Skeletal muscle tissue (tissue), 4 donors: ENCODE measurements around the gene RAB7A. TPM values are rescaled to one million over a fixed set of nuclear protein-coding genes. Genes with fewer than 3 reads are reported as not detected.
"Not testable (repeated sequence)": the region's sequence is repeated elsewhere in the genome, so short reads cannot be mapped to it uniquely, and the experiment has no call there.

Experiments used
- H3K27ac ChIP-seq: one replicate; pipeline ENCODE4 v1.7.0; 2013; ENCODE audit warnings: mild to moderate bottlenecking, low read depth, low read length, inconsistent platforms
- H3K27me3 ChIP-seq, 3 donors: one replicate each; pipeline ENCODE4 v1.7.0; 2013; ENCODE audit warnings: low read length in 3 of 3; ENCODE audit not compliant: control insufficient read depth in 3 of 3, insufficient read depth in 3 of 3
- H3K36me3 ChIP-seq, 3 donors: one replicate each; pipeline ENCODE4 v1.7.0; 2013; ENCODE audit warnings: low read length in 3 of 3; ENCODE audit not compliant: control insufficient read depth in 3 of 3, insufficient read depth in 3 of 3
- H3K4me1 ChIP-seq, 3 donors: one replicate each; pipeline ENCODE4 v1.7.0; 2013; ENCODE audit warnings: low read length in 3 of 3, mild to moderate bottlenecking in 3 of 3; ENCODE audit not compliant: control insufficient read depth in 3 of 3, insufficient read depth in 3 of 3
- H3K4me3 ChIP-seq, 3 donors: one replicate each; pipeline ENCODE4 v1.7.0; 2013; ENCODE audit warnings: low read length in 3 of 3
- H3K9ac ChIP-seq, 3 donors: one replicate each; pipeline ENCODE4 v1.7.0; 2013; ENCODE audit warnings: low read length in 3 of 3, mild to moderate bottlenecking in 3 of 3, moderate library complexity in 2 of 3, low read depth in 1 of 3
- H3K9me3 ChIP-seq, 3 donors: one replicate each; pipeline ENCODE4 v1.7.0; 2013; ENCODE audit warnings: low read length in 3 of 3; ENCODE audit not compliant: control insufficient read depth in 3 of 3
- total RNA-seq: library from RNA; depleted of rRNA; stranded (reverse); fragments of >200 nt; gene quantifications from one replicate; pipeline ENCODE4 v1.2.3, GENCODE V29; 2014
- donor health status: Osteomylitis.

The RAB7A gene
- total RNA-seq, 1 donor from 2014 or later: 37.1 TPM

- peaks cover 0 to 6% (median under 1%) of the 10 kb centered on the region in 3 donors for H3K36me3 ChIP-seq
- peaks cover 17 to 41% (median 24%) of the 10 kb centered on the region in 3 donors for H3K4me1 ChIP-seq
- no peaks in the 10 kb centered on the region for H3K9me3 ChIP-seq
- H3K27ac ChIP-seq: no peak overlapping the region
- H3K27me3 ChIP-seq: no peaks in the 10 kb centered on the region
- no peak overlapping the region for H3K4me3 ChIP-seq
- no peak overlapping the region for H3K9ac ChIP-seq
Measured at GRCh38 chr3:128748557-128748956, 22.6 kb downstream of the RAB7A start.

- Histone ChIP-seq H3K9me3 (no peaks in the 10 kb centered on the region), H3K27ac (no peak overlapping the region), H3K9ac (no peak overlapping the region), H3K36me3 (peaks cover 0 to 6% (median 0%) of the 10 kb centered on the region in 3 donors), H3K4me1 (peaks cover 21 to 45% (median 25%) of the 10 kb centered on the region in 3 donors), H3K27me3 (no peaks in the 10 kb centered on the region), H3K4me3 (no peak overlapping the region)
Measured at GRCh38 chr3:128749035-128749434, 23.1 kb downstream of the RAB7A start.

DNA sequence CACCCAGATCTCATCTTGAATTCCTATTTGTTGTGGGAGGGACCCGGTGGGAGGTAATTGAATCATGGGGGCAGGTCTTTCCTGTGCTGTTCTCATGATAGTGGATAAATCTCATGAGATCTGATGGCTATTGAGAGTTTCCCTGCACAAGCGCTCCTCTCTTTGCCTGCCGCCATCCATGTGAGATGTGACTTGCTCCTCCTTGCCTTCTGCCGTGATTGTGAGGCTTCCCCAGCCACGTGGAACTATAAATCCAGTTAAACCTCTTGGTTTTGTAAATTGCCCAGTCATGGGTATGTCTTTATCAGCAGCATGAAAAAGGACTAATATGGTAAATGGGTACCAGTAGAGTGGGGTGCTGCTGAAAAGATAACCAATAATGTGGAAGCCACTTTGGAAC, 23.6 kb downstream of the RAB7A start:
- not testable (repeated sequence) for H3K27ac ChIP-seq, H3K4me3 ChIP-seq, H3K9ac ChIP-seq, H3K9me3 ChIP-seq, H3K36me3 ChIP-seq, H3K27me3 ChIP-seq
- peaks cover 21 to 45% (median 25%) of the 10 kb centered on the region in 3 donors for H3K4me1 ChIP-seq

DNA sequence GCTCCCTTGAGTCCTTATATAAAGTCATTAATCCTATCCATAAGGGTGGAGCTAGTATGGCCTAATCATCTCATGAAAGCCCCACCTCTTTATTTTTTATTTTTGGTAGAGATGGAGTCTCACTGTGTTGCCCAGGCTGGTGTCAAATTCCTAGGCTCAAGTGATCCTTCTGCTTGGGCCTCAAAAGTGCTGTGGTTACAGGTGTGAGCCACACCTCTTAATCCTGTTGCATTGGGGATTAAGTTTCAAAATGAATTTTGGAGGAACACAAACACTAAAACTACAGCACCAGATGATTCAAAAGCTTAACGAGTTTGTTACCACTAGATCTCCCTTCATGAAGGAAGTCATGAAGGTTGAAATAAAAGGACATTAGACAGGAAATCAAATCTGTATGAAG, 27.7 kb downstream of the RAB7A start:
- Histone ChIP-seq H3K4me3 (no peak overlapping the region), H3K4me1 (peaks cover 14 to 29% (median 15%) of the 10 kb centered on the region in 3 donors), H3K36me3 (no peaks in the 10 kb centered on the region), H3K9ac (no peak overlapping the region), H3K27me3 (no peaks in the 10 kb centered on the region), H3K9me3 (no peaks in the 10 kb centered on the region), H3K27ac (no peak overlapping the region)

DNA sequence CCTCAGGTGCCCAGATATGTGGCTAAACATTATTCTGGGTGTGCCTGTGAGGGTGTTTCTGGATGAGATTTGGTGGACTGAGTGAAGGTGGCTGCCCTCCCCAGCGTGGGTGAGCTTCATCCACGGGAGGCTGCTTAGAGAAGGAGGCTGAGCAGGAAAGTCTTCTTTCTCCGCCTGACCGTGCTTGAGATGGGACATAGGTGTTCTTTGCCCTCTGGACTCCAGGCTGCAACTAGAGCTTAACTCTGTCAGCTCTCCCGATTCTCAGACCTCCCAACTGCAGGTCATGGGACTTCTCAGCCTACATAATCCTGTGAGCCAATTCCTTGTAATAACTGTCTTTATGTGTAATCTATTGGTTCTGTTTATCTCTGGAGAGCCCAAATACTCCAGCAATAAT, 34.1 kb downstream of the RAB7A start:
- Histone ChIP-seq H3K9me3 (no peaks in the 10 kb centered on the region), H3K27ac (peak overlapping the region; percentile 85), H3K4me1 (peaks cover 42 to 48% (median 45%) of the 10 kb centered on the region in 3 donors), H3K36me3 (peaks cover 0 to 3% (median 0%) of the 10 kb centered on the region in 3 donors), H3K27me3 (no peaks in the 10 kb centered on the region), H3K9ac (peak overlapping the region in 1 of 3 donors; percentile 44), H3K4me3 (no peak overlapping the region)

DNA sequence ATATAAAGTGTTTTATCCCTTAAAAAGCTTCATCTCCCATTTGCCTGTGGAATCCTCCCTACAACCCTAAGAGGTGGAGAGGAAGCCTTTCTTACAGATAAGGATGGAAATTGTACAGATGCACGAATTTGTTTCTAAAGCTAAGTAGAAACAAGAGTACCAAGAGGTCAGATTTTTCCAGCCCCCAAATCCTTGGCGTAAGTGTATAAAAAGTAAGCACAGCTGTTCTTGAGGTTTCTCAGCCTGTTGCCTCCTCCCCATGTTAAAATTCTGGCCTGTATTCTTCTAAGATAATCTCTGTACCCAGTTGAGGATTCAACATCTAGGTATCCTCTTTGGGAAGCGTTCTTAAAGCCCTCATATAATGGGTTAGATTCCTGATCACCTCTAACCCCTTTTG, 34.9 kb downstream of the RAB7A start:
- peak overlapping the region; percentile 85 for H3K27ac ChIP-seq
- peak overlapping the region in 1 of 3 donors; percentile 44 for H3K9ac ChIP-seq
- peaks cover 42 to 49% (median 45%) of the 10 kb centered on the region in 3 donors for H3K4me1 ChIP-seq
- no peaks in the 10 kb centered on the region for H3K27me3 ChIP-seq
- H3K9me3 ChIP-seq: no peaks in the 10 kb centered on the region
- H3K36me3 ChIP-seq: peaks cover 0 to 3% (median 0%) of the 10 kb centered on the region in 3 donors
- H3K4me3 ChIP-seq: no peak overlapping the region

GRCh38 chr3:128761392-128761791, 35.4 kb downstream of the RAB7A start:
- Histone ChIP-seq H3K9me3 (no peaks in the 10 kb centered on the region), H3K27me3 (no peaks in the 10 kb centered on the region), H3K4me3 (no peak overlapping the region), H3K27ac (peak overlapping the region; percentile 85), H3K4me1 (peaks cover 42 to 49% (median 45%) of the 10 kb centered on the region in 3 donors), H3K36me3 (peaks cover 0 to 3% (median 0%) of the 10 kb centered on the region in 3 donors), H3K9ac (peak overlapping the region in 1 of 3 donors; percentile 7)

- H3K4me1 ChIP-seq: peaks cover 57 to 63% (median 58%) of the 10 kb centered on the region in 3 donors
- peaks cover 0 to 3% (median 0%) of the 10 kb centered on the region in 3 donors for H3K36me3 ChIP-seq
- no peaks in the 10 kb centered on the region for H3K9me3 ChIP-seq
- no peak overlapping the region for H3K9ac ChIP-seq
- H3K27me3 ChIP-seq: no peaks in the 10 kb centered on the region
- H3K4me3 ChIP-seq: no peak overlapping the region
- H3K27ac ChIP-seq: peak overlapping the region; percentile 19
Measured at GRCh38 chr3:128763967-128764366, 38.0 kb downstream of the RAB7A start.

DNA sequence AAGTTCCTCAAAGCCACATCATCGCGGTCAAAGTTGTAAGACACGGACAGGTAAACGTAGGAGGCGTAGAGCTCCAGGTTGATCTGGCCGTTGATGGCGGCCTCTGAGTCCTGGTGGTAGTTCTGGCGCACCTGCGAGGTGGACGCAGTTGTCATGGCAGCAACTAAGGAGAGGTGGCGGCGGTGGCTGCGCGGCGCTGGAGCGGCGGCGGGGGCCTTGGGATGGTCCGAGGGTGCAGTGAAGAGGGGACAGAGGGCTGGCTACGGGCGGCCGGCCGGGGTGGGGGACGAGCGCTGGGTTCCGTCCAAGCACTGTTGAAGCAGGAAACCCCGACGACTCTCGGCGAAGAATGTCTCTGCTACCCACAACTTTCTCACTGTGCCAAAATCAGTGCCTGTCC, 38.9 kb downstream of the RAB7A start:
- Histone ChIP-seq H3K9me3 (no peaks in the 10 kb centered on the region), H3K27me3 (no peaks in the 10 kb centered on the region), H3K4me1 (peaks cover 51 to 58% (median 58%) of the 10 kb centered on the region in 3 donors), H3K4me3 (no peak overlapping the region), H3K9ac (no peak overlapping the region), H3K36me3 (peaks cover 0 to 3% (median 0%) of the 10 kb centered on the region in 3 donors), H3K27ac (no peak overlapping the region)

- peak overlapping the region; percentile 22 for H3K27ac ChIP-seq
- H3K27me3 ChIP-seq: no peaks in the 10 kb centered on the region
- no peak overlapping the region for H3K4me3 ChIP-seq
- no peaks in the 10 kb centered on the region for H3K9me3 ChIP-seq
- peak overlapping the region in 1 of 3 donors; percentile 0 for H3K9ac ChIP-seq
- H3K4me1 ChIP-seq: peaks cover 53 to 56% (median 55%) of the 10 kb centered on the region in 3 donors
- peaks cover 0 to 3% (median 0%) of the 10 kb centered on the region in 3 donors for H3K36me3 ChIP-seq
Measured at GRCh38 chr3:128767094-128767750, 41.2 kb downstream of the RAB7A start.
